ENCODE measurements around the gene KDF1.

DNA sequence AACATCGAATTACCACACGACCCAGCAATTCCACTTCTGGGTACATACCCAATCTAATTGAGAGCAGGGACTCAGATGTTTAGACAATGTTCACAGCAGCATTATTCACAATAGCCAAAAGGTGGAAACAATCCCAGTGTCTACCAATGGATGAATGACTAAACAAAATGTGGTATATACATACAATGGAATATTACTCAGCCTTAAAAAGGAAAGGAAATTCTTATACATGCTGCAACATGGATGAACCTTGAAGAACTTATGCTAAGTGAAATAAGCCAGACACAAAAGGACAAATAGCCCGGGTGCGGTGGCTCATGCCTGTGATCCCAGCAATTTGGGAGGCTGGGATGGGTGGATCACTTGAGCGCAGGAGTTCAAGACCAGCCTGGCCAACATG lies 6.9 kb downstream of the KDF1 start:
- TF ChIP-seq, protein P1, sequence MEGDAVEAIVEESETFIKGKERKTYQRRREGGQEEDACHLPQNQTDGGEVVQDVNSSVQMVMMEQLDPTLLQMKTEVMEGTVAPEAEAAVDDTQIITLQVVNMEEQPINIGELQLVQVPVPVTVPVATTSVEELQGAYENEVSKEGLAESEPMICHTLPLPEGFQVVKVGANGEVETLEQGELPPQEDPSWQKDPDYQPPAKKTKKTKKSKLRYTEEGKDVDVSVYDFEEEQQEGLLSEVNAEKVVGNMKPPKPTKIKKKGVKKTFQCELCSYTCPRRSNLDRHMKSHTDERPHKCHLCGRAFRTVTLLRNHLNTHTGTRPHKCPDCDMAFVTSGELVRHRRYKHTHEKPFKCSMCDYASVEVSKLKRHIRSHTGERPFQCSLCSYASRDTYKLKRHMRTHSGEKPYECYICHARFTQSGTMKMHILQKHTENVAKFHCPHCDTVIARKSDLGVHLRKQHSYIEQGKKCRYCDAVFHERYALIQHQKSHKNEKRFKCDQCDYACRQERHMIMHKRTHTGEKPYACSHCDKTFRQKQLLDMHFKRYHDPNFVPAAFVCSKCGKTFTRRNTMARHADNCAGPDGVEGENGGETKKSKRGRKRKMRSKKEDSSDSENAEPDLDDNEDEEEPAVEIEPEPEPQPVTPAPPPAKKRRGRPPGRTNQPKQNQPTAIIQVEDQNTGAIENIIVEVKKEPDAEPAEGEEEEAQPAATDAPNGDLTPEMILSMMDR (IDR thresholded peaks at IDR 0.05) = no peak
- TF ChIP-seq POLR2A (IDR thresholded peaks at IDR 0.05) = no peak
- no peak for TF ChIP-seq POLR2AphosphoS5 (IDR thresholded peaks at IDR 0.05)

Data from stomach (tissue), 4 donors.